ENCODE results near the gene HAPSTR1.

HAPSTR1 gene

DNA sequence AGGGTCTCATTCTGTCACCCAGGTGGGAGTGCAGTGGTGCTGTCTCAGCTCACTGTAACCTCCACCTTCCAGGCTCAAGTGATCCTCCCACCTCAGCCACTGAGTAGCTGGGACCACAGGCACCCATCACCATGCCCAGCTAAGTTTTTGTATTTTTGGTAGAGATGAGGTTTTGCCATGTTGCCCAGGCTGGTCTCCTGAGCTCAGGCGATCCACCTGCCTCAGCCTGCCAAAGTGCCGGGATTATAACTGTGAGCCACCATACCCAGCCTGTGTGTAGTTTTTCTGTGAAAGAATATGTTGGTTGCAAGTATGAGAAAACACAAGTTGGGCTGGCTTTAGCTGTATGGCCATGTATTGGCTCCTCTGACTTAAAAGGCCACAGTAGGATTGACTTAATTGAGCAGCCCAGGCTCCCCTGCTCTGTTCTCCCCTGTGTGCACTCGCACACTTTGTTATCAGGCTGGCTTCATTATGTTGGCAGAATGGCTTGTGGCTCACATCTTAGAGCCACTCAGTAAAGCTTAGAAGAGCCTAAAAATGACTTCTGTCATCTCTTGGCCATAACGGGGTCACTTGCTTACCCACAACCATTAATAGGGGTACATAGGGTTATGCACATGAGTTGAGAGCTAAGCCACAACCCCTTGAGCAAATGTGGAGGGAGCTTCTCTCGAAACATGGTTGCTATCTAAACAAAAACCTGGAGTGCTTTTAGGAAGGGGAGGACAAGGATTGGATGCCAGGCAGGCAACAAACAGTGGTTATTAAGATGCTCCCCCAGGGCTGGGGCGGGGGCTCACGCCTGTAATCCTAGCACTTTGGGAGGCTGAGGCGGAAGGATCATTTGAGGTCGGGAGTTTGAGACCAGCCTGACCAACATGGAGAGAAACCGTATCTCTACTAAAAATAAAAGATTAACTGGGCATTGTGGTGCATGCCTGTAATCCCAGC, 6.1 kb downstream of the HAPSTR1 start:
- no peak for DNase-seq

DNA sequence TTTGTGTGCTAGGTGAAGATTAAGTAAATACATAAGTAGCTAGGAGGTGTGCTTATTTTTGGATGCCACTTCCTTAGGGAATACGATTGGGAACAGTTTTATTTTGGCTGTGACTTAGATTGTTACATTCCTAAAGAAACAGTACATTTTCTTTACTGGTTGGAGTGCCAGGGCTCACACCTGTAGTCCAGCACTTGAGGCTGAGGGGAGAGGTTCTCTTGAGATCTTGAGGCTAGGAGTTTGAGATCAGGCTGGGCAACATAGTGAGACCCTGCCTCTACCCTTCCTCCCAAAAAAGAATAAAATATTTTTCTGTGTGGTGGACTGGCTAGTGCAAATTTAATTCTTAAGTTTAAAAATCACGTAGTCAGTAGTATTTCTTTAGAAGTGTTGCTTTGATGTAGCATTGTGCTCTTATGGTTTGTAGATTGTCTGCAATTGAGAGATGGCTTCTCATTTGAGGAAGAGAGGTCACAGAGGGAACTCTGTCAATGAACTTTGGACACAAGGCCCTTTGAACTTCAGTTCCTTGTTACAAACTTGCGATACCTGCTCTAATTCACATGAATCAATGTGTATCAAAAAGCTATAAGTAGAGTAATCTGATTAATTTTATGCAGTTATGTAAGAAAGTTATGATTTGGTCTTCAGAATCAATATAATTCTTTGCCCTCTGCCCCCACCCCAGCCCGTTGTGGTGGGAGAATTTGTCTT, 7.1 kb downstream of the HAPSTR1 start:
- peak in 2 of 3 donors; percentile 31 to 32 for DNase-seq

DNA sequence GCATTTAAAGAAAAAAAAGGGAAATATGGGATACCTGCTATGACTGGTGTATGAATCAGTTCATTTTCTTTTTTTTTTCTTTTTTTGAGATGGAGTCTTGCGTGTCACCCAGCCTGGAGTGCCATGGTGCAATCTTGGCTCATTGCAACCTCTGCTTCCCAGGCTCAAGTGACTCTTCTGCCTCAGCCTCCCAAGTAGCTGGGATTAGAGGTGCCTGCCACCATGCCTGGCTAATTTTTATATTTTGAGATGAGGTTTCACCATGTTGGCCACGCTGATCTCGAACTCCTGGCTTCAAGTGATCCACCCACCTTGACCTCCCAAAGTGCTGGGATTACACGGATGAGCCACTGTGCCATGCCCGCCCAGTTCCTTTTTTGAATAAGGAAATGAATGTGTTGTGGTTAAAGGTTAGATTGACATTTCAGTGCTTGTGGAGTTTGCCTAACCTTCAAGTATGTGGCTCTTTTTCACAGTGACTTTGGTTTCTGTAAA, 7.7 kb downstream of the HAPSTR1 start:
- DNase-seq, result peak; percentile 57 to 77 (median 64)

DNA sequence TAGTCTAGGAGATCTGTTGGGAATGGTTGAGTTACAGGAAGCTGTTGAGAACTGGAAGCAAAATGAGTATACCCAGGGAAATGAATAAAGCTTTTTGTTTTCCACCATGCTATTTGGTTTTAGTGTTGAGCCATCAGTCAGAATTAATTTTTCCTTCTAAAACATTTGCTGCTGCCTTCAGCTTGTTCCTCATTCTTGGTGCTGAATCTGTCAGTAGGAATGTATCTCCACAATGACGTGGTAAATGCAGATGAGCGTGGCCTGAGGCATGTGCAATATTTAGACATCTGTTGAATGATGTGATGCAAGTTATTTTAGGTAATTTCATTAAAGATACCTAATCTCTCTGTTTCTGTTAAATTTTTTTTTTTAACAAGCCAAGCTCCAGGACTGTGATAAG, 10.9 kb downstream of the HAPSTR1 start:
- DNase-seq, result peak; percentile 53 to 74 (median 72)

DNA sequence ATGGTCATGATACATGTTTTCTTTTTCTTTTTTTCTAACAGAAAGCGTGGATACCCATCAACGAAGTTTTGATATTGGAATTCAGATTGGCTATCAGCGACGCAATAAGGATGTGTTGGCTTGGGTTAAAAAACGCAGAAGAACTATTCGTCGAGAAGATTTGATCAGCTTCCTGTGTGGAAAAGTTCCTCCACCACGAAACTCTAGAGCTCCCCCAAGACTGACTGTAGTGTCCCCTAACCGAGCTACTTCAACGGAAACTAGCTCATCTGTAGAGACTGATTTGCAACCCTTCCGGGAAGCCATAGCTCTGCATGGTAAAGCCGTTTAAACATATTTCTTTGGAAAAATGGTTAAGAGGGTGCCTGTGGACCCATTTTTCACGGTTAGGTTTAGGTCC, 11.5 kb downstream of the HAPSTR1 start:
- no peak for DNase-seq

DNA sequence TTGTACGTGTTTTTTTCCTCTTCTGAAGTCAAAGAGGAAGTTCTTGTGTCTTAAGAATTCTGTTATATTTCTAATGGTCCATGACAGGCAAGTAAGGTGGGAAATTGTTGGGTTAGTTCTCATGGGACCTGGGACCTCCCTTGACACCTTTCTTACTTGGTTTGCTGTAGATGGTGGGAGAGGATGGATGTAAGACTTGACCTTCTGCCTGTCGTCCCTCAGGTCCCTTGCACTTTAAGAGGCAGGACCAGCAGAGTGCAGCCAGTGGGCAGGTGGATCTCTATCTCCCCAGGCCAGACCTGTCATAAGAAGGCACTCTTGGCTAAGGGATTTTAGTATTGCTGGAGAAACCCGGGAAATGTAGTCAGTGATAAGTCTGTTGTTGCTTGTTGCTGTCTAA, 12.1 kb downstream of the HAPSTR1 start:
- no peak for DNase-seq

DNA sequence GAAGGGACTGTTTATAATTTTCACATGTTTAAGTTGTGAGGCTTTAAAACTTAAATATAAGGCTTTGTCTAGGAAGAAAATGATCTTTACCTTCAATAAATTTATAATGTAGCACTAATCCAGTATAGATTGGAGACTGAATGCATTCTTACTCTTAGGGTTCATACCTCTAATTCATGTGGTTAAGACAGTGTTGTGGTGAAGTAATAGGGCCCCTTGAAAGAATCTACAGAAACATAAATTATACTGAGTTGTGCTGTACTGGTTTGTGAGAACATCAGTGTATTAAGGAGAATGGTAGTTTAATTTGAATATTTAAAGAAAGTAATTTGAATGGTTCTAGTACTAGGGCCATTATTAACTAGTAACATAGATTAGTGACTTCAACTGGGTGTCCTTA, 13.7 kb downstream of the HAPSTR1 start:
- DNase-seq, result no peak

DNA sequence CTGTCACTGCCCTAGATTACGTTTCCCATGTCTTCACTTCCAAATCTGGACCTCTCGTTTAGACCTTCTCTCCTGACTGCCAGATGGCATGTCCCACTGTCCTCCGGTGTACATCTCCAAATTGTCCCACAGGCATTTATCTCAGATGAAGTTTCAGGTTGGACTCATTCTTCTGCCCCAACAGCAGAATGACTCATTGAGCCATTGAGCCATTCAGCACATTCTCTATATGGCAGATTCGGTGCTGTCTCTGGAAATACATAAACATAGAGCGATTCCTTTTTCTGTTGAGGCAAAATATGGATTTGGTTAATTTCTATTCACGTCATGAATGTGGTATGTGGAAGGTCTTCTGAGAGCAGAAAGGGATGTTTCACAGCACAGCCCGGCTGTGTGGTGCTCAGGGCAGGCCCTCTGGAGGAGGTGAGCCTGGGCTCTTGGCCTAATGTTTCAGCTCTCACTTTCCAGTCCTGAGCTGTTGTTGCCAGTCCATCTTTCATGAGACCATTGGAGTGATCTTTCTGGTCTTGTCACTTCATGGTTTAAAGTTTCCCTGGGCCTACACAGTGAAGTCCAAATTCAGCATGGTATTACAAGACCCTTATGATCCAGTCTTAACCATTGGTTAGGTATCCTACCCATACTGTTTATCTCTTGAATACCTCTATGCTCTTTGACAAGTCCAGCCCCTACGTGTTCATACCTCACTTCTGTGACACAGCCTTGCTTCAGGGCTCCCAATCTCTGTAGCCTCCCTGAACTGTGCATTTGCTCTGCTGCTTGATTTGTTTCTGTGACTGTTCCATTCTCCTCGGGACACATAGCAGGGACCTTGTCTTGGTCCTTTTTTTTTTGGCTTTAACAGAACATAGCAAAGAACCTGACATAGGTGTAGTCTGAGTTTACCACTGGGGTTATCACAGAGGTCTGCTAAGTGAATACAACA, 15.9 kb downstream of the HAPSTR1 start:
- DNase-seq, result peak in 2 of 3 donors; percentile 27 to 35

DNA sequence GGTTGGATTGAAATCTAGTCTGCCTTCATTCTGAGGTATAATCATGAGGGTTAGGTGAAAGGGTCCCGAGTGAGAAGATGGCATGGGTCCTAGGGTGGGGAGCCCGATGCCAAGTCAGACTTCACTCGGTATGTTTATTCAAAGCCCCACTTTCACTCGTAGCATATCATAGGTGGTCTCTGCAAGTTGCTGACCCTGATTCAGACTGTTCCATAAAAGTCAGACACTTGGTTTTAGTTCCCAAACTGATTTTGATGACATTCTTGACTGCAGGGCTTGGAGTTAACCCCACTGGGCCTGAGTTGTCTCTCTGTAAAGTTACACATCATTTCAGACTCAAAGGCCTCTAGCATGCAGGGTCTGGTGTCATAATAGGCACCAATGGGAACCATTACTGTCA, 17.8 kb downstream of the HAPSTR1 start:
- no peak for DNase-seq

DNA sequence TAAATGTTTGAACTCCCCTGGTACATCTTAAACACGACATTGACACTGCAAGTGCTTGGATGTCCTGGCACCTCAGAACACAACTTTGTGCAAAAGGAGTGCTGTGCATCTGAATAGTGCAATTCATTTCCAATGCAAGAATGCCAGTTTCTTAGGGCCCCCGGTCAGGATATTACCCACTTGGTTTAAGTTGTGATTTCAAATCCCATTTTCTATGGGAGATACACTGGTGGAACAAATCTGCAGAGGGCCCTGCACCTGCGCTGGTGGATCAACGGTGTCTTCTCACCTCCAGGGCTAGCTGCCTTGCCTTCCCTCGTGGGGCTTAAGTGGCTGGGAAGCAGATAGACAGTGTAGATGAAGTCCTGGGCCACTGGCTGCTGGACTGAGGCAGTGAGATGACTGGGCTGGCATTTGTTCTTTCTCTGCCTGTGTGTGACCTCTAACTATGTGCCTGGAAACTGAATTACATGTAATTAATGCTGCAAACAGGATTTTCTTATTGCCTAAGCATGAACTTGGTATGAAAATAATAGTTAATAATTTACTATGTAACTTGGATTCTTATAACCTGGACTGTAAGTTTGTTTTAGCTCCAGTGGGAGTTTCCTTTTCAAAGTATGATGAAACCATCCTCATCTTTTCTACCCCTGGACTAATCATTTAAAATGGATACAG, 20.9 kb downstream of the HAPSTR1 start:
- DNase-seq, result no peak

DNA sequence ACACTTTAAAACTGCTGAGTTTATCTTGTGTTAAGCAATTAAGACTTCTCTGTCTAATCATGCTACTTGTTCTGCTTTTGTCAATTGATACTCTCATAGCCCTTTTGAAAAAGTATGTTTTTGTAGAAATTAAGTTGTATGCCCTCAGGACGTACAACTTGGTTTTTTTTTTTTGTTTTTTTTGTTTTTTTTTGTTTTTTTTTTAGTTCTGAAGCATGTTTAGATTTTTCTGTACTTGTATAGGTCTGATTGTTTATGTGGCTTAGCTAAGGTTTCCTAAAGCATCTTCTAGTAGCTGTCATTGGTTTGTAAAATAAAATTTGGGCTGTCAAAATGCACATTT, 21.4 kb downstream of the HAPSTR1 start:
- DNase-seq, result peak in 1 of 3 donors; percentile 32

DNA sequence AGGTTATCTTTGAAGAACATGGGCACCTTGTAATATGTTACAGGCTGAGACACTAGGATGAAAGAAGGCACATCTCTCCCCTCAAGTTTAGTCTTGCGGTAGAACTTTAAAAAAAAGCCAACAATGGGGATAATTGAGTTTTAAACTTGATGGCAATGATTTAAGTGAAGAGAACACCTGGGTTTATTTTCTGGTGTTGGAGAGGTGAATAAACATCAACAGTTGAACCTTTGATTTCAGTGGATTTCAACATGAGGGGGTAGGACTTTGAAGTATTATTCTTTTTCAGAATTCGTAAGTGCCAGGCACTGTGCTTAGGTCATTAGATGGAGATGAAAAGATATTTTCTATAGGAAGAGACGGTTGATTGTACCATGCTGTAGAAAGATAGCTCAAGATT, 22.3 kb downstream of the HAPSTR1 start:
- no peak for DNase-seq

DNA sequence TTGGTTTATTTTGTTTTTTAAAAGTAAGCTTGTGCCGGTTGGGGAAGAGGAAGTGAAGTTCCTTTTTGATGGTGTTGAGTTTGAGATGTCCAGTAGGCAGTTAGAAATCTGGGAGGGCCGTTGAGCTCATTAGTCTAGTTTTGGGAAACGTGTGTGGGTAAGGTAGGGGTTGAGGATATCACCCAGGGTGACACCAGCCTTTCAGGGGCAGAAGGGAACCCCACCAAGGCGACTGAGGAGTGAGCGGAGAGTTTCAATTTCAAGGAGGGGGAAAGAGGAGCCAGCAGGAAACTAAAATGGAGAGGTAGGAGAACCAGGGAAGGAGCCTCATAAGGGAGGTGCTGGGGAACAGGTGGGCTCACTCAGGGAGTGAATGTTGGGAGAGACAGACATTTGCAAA, 22.7 kb downstream of the HAPSTR1 start:
- peak in 2 of 3 donors; percentile 28 to 35 for DNase-seq

DNA sequence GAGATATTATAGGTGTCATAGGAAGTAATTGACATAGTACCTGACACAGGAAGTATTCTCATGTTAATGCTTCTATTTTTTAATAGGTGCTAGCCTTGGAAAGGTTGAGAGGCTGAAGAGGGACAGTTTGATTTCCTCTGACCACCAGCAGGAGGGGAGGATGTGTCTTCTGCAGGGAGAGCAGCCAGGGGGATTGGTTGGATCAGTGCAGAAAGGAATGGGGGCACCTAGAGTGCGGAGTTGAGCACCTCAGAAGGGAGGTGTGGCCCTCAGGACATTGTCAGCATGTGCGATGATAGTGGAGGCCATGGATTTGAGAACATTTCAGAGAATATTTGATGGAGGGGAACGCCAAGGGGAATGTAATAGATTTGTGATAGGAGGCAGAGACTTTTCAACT, 23.4 kb downstream of the HAPSTR1 start:
- no peak for DNase-seq

DNA sequence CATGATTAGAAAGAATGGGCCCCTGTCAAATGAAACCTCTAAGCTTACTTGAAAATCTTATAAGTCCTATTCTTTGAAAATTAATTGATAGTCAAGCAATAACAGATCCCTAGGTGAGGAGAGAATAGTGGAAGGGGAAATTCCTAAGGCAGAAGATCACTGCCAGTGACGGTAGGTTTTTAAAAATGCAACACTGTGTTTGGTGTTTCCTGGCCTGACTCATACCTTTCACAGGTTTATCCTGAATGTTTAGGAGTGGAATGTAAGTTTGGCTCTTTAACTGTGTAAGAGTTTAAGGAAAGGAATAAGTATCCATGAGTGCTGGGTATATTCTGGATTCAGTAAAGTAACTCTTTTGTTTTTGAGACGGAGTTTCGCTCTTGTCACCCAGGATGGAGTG, 23.8 kb downstream of the HAPSTR1 start:
- no peak for DNase-seq

DNA sequence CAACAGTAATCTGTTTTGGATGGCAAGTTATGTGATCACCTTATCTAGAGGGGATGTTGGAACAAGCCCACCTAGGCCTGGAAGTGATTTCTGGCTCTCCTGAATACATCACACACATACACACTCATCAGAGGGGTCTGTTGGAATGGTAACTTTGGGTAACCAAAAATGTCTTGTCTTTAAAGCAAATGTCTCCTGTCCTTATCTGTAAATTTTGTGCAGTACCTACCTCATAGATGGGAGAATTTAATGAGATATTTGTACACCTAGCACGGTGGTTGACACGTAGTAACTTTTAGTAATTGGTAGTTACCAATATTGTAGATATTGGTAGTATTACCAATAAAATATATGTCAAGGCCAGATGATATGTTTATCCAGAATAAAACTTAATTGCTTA, 24.7 kb downstream of the HAPSTR1 start:
- DNase-seq, result no peak

DNA sequence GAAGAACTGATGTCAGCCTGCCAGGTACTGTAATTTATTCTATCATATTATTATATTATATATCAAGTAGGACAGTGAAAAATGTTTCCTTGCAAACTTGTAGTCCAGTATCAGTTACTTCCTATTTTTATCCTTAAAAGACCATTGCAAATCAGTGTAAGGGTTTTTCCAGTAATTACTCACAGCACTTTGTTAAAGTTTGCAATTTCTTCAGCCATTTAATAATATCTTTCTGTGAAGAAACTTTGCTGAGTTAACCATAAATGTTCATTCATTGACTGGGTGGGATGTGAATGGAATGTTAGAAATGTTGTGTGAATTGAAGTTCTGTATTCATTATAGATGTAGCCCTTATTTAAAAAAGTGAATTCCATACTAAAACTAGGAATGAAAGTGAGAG, 26.7 kb downstream of the HAPSTR1 start:
- DNase-seq, result peak; percentile 31 to 83 (median 82)

DNA sequence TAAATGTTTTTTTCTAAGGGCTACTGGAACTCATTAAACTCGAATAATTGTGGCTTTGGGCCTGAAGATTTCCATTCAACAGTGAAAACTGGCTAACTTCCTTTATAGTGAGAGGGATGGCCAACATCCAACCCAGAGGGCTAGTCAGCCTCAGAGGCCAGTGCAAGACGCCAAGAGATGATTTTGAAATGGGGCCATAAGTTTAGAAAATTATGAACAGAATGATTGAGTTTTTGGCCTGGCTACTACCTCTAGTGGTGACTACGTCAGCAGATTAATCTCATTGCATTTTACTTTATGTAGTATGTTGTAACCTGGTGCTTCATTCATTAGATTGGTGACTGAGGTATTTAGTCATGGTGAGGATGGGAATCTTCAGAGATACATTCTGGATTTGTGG, 28.4 kb downstream of the HAPSTR1 start:
- peak in 1 of 3 donors; percentile 16 for DNase-seq

DNA sequence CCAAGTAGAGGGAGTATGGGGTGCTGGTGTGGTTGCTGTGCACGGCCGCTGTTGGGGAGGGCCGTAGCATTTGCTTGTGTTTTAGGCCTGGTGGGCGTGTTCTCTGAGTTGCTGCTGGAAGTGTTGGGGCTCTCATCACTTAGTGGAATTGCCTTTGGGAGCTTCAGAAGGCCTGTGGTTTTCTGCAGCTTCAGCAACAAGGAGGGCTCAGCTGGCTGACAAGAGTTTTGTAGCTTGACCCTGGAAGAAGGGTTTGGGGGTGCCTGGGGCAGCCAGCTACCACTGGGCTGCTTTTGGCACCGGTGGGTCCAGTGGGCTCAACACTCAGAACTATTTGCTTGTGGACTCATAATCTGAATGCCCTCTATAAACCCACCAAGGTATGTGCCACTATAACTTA, 30.9 kb downstream of the HAPSTR1 start:
- DNase-seq, result no peak

DNA sequence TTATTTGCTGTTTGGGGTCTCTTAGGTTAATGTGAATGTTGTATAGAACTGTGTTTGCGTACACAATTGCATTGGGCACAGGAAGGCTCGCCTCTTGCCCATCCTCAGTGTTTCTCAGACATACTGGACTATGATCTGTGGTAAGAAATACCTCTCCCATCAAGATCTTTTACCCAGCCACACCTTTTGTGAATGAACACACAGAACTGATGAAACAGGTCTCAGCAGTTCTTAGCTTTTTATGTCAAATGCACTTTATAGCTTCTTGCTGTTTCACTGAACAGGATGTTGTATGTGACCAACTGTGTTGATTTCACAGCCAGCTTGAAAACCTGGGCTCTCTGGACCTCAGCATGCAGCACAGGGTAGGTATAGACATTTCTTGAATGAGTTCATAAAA, 31.5 kb downstream of the HAPSTR1 start:
- no peak for DNase-seq

DNA sequence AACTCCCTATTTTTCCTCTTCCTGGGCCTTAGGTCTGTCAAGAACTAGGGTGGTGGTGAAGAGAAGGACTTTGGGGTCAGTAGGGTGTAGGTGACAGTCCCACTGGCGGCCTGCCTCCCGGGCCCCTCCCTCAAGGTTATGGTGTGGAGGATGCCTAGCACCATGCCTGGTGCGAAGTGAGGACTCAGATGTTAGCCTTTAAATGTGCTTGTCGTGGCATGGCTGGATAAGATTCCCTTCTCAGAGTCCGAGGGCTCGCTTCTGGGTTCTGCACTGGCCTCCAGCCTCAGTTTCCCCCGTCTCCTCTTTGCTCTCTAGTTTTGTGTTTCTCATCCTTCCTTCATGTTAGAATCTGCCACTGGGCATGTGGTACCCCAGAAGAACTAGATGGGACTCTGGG, 32.0 kb downstream of the HAPSTR1 start:
- no peak for DNase-seq

DNA sequence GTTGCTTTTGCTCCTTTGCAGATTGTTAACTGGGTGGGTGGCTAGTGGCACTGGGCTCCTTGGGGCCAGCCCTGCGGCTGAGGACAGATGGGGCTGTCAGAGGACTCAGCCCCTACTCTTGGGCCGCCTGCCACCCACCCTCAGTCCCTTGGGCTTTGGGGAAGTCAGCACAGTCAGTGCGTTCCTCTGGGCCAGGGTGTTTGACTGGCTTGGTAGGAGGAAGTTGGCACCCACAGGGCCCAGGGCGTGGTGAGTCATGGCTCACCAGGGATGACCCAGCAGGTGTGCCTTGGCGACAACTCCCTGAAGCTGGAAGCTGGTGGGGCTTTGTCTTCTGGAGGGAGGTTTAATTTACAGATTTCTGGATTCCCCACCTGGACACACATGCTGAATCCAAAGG, 32.4 kb downstream of the HAPSTR1 start:
- DNase-seq, result peak; percentile 88 to 92 (median 91)
